ENCODE data around the gene CARD19.

CARD19 gene

GRCh38 chr9:93133681-93134014 is 37.6 kb downstream of the CARD19 start:
- Histone ChIP-seq H3K27ac (ENCODE audit: insufficient read depth, low read depth, low read length, poor library complexity, severe bottlenecking) (no peak overlapping the region), H3K27me3 (ENCODE audit: control insufficient read depth, insufficient read depth, low read length, poor library complexity, severe bottlenecking) (peaks cover 20% of the 10 kb centered on the region), H3K4me3 (ENCODE audit: insufficient read depth, low read depth, low read length) (peak overlapping the region; percentile 72), H3K9me3 (ENCODE audit: control insufficient read depth, low read length) (no peaks in the 10 kb centered on the region), H3K4me1 (ENCODE audit: control insufficient read depth, insufficient read depth, low read length) (peaks cover 21% of the 10 kb centered on the region), H3K36me3 (ENCODE audit: control insufficient read depth, insufficient read depth, low read length) (no peaks in the 10 kb centered on the region)
- WGBS, 2 experiments: 0% methylated on average over 34 of the region's 34 CpGs

GRCh38 chr9:93134015-93134739 is 38.2 kb downstream of the CARD19 start, which contains the start of gene NINJ1:
Gene NINJ1, minus strand, starts transcription at chr9:93134251. Its CDS starts 34 bp downstream, at chr9:93134217.
- Histone ChIP-seq H3K27me3 (ENCODE audit: control insufficient read depth, insufficient read depth, low read length, poor library complexity, severe bottlenecking) (peaks cover 20% of the 10 kb centered on the region), H3K4me3 (ENCODE audit: insufficient read depth, low read depth, low read length) (peak within 1 kb of the TSS; percentile 72), H3K36me3 (ENCODE audit: control insufficient read depth, insufficient read depth, low read length) (no peaks in the 10 kb centered on the region), H3K4me1 (ENCODE audit: control insufficient read depth, insufficient read depth, low read length) (peaks cover 21% of the 10 kb centered on the region), H3K9me3 (ENCODE audit: control insufficient read depth, low read length) (no peaks in the 10 kb centered on the region), H3K27ac (ENCODE audit: insufficient read depth, low read depth, low read length, poor library complexity, severe bottlenecking) (no peak within 1 kb of the TSS)
- WGBS, 2 experiments: 1% methylated on average over 78 of the region's 78 CpGs

- H3K9me3 ChIP-seq (ENCODE audit: control insufficient read depth, low read length): no peaks in the 10 kb centered on the region
- peaks cover 20% of the 10 kb centered on the region for H3K27me3 ChIP-seq (ENCODE audit: control insufficient read depth, insufficient read depth, low read length, poor library complexity, severe bottlenecking)
- 78% methylated on average over 14 of the region's 14 CpGs for WGBS, 2 experiments
- H3K4me1 ChIP-seq (ENCODE audit: control insufficient read depth, insufficient read depth, low read length): peaks cover 21% of the 10 kb centered on the region
- no peak overlapping the region for H3K27ac ChIP-seq (ENCODE audit: insufficient read depth, low read depth, low read length, poor library complexity, severe bottlenecking)
- H3K36me3 ChIP-seq (ENCODE audit: control insufficient read depth, insufficient read depth, low read length): no peaks in the 10 kb centered on the region
- H3K4me3 ChIP-seq (ENCODE audit: insufficient read depth, low read depth, low read length): peak overlapping the region; percentile 72
Observed at GRCh38 chr9:93134740-93135444, 38.9 kb downstream of the CARD19 start.

GRCh38 chr9:93136011-93136440 is 40.0 kb downstream of the CARD19 start:
- peaks cover 20% of the 10 kb centered on the region for H3K27me3 ChIP-seq (ENCODE audit: control insufficient read depth, insufficient read depth, low read length, poor library complexity, severe bottlenecking)
- WGBS, 2 experiments: 81 to 84% methylated on average over 11 of the region's 11 CpGs
- H3K36me3 ChIP-seq (ENCODE audit: control insufficient read depth, insufficient read depth, low read length): no peaks in the 10 kb centered on the region
- peaks cover 21% of the 10 kb centered on the region for H3K4me1 ChIP-seq (ENCODE audit: control insufficient read depth, insufficient read depth, low read length)
- no peak overlapping the region for H3K4me3 ChIP-seq (ENCODE audit: insufficient read depth, low read depth, low read length)
- no peak overlapping the region for H3K27ac ChIP-seq (ENCODE audit: insufficient read depth, low read depth, low read length, poor library complexity, severe bottlenecking)
- no peaks in the 10 kb centered on the region for H3K9me3 ChIP-seq (ENCODE audit: control insufficient read depth, low read length)

GRCh38 chr9:93137362-93137761 is 41.3 kb downstream of the CARD19 start:
- Histone ChIP-seq H3K27me3 (ENCODE audit: control insufficient read depth, insufficient read depth, low read length, poor library complexity, severe bottlenecking) (peaks cover 20% of the 10 kb centered on the region), H3K4me3 (ENCODE audit: insufficient read depth, low read depth, low read length) (no peak overlapping the region), H3K9me3 (ENCODE audit: control insufficient read depth, low read length) (no peaks in the 10 kb centered on the region), H3K4me1 (ENCODE audit: control insufficient read depth, insufficient read depth, low read length) (peaks cover 20% of the 10 kb centered on the region), H3K36me3 (ENCODE audit: control insufficient read depth, insufficient read depth, low read length) (no peaks in the 10 kb centered on the region), H3K27ac (ENCODE audit: insufficient read depth, low read depth, low read length, poor library complexity, severe bottlenecking) (no peak overlapping the region)
- WGBS, 2 experiments: 88 to 90% methylated on average over 11 of the region's 11 CpGs

GRCh38 chr9:93138171-93138764 is 42.3 kb downstream of the CARD19 start:
- Histone ChIP-seq H3K4me3 (ENCODE audit: insufficient read depth, low read depth, low read length) (no peak overlapping the region), H3K27ac (ENCODE audit: insufficient read depth, low read depth, low read length, poor library complexity, severe bottlenecking) (no peak overlapping the region), H3K36me3 (ENCODE audit: control insufficient read depth, insufficient read depth, low read length) (no peaks in the 10 kb centered on the region), H3K27me3 (ENCODE audit: control insufficient read depth, insufficient read depth, low read length, poor library complexity, severe bottlenecking) (peaks cover 15% of the 10 kb centered on the region), H3K4me1 (ENCODE audit: control insufficient read depth, insufficient read depth, low read length) (peaks cover 11% of the 10 kb centered on the region), H3K9me3 (ENCODE audit: control insufficient read depth, low read length) (no peaks in the 10 kb centered on the region)
- WGBS, 2 experiments: 81 to 83% methylated on average over 7 of the region's 7 CpGs

- WGBS, 2 experiments: 92 to 93% methylated on average over 16 of the region's 16 CpGs
Observed at GRCh38 chr9:93139365-93140182, 43.6 kb downstream of the CARD19 start.

GRCh38 chr9:93141771-93142483 is 45.9 kb downstream of the CARD19 start:
- Histone ChIP-seq H3K9me3 (ENCODE audit: control insufficient read depth, low read length) (no peaks in the 10 kb centered on the region), H3K36me3 (ENCODE audit: control insufficient read depth, insufficient read depth, low read length) (no peaks in the 10 kb centered on the region), H3K4me1 (ENCODE audit: control insufficient read depth, insufficient read depth, low read length) (peaks cover 9% of the 10 kb centered on the region), H3K27ac (ENCODE audit: insufficient read depth, low read depth, low read length, poor library complexity, severe bottlenecking) (no peak overlapping the region), H3K27me3 (ENCODE audit: control insufficient read depth, insufficient read depth, low read length, poor library complexity, severe bottlenecking) (no peaks in the 10 kb centered on the region), H3K4me3 (ENCODE audit: insufficient read depth, low read depth, low read length) (no peak overlapping the region)
- 92 to 95% methylated on average over 8 of the region's 8 CpGs for WGBS, 2 experiments

More at GRCh38 chr9:93139365-93140182, 43.6 kb downstream of the CARD19 start:
- no peaks in the 10 kb centered on the region for H3K9me3 ChIP-seq (ENCODE audit: control insufficient read depth, low read length)
- no peaks in the 10 kb centered on the region for H3K36me3 ChIP-seq (ENCODE audit: control insufficient read depth, insufficient read depth, low read length)
- no peak overlapping the region for H3K27ac ChIP-seq (ENCODE audit: insufficient read depth, low read depth, low read length, poor library complexity, severe bottlenecking)
- no peak overlapping the region for H3K4me3 ChIP-seq (ENCODE audit: insufficient read depth, low read depth, low read length)
- peaks cover 10% of the 10 kb centered on the region for H3K27me3 ChIP-seq (ENCODE audit: control insufficient read depth, insufficient read depth, low read length, poor library complexity, severe bottlenecking)
- peaks cover 15% of the 10 kb centered on the region for H3K4me1 ChIP-seq (ENCODE audit: control insufficient read depth, insufficient read depth, low read length)

- no peaks in the 10 kb centered on the region for H3K27me3 ChIP-seq (ENCODE audit: control insufficient read depth, insufficient read depth, low read length, poor library complexity, severe bottlenecking)
- no peak overlapping the region for H3K27ac ChIP-seq (ENCODE audit: insufficient read depth, low read depth, low read length, poor library complexity, severe bottlenecking)
- 78 to 80% methylated on average over 15 of the region's 15 CpGs for WGBS, 2 experiments
- no peaks in the 10 kb centered on the region for H3K36me3 ChIP-seq (ENCODE audit: control insufficient read depth, insufficient read depth, low read length)
- H3K9me3 ChIP-seq (ENCODE audit: control insufficient read depth, low read length): no peaks in the 10 kb centered on the region
- no peak overlapping the region for H3K4me3 ChIP-seq (ENCODE audit: insufficient read depth, low read depth, low read length)
- peaks cover 9% of the 10 kb centered on the region for H3K4me1 ChIP-seq (ENCODE audit: control insufficient read depth, insufficient read depth, low read length)
Observed at GRCh38 chr9:93143830-93144530, 48.0 kb downstream of the CARD19 start.
